ENCODE results near the gene TECPR2.

TECPR2 gene

DNA sequence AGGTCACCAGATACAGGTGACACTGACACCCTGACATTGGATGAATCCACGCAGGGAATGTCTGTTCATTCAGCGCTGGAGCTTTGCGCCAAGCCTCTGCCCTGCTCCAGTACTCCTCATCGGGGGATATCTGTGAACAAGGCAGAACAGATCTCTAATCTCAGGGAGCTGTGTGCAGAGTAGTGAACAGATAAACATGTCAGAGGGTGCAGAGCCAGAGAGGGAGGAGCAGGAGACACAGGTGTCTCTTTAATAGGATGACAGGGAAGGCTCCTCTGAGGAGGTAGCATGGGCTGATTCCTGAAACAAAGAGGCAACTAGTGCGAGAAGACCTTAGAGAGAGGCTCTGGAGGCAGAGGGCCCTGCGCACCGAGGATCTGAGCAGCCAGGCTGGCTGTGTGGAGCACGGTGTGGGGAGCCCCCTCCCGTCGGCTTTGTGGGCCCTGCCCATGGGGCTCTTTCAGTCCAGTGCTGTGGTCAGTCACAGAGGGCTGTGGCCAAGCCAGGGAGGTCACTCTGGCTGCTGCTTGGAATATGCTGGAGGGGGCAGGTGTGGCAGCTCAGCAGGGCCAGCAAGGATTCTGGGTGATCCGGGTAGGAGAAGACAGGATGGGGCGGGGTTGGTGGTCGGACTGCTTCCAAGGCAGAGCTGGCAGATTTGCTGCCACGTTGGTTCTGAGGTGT, 55.6 kb downstream of the TECPR2 start:
- no peaks in the 10 kb centered on the region for H3K27me3 ChIP-seq
- peaks cover 98% of the 10 kb centered on the region for H3K36me3 ChIP-seq
- H3K4me3 ChIP-seq (ENCODE audit: low read depth in 1 of 2, low read length in 1 of 2): no peak overlapping the region
- TF ChIP-seq, protein P1, sequence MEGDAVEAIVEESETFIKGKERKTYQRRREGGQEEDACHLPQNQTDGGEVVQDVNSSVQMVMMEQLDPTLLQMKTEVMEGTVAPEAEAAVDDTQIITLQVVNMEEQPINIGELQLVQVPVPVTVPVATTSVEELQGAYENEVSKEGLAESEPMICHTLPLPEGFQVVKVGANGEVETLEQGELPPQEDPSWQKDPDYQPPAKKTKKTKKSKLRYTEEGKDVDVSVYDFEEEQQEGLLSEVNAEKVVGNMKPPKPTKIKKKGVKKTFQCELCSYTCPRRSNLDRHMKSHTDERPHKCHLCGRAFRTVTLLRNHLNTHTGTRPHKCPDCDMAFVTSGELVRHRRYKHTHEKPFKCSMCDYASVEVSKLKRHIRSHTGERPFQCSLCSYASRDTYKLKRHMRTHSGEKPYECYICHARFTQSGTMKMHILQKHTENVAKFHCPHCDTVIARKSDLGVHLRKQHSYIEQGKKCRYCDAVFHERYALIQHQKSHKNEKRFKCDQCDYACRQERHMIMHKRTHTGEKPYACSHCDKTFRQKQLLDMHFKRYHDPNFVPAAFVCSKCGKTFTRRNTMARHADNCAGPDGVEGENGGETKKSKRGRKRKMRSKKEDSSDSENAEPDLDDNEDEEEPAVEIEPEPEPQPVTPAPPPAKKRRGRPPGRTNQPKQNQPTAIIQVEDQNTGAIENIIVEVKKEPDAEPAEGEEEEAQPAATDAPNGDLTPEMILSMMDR (IDR thresholded peaks at IDR 0.05): no peak
- H3K27ac ChIP-seq: no peak overlapping the region
- H3K9me3 ChIP-seq: no peaks in the 10 kb centered on the region
- no peaks in the 10 kb centered on the region for H3K4me1 ChIP-seq (ENCODE audit: control insufficient read depth in 1 of 2, insufficient read depth in 1 of 2, low read depth in 1 of 2, low read length in 1 of 2)

DNA sequence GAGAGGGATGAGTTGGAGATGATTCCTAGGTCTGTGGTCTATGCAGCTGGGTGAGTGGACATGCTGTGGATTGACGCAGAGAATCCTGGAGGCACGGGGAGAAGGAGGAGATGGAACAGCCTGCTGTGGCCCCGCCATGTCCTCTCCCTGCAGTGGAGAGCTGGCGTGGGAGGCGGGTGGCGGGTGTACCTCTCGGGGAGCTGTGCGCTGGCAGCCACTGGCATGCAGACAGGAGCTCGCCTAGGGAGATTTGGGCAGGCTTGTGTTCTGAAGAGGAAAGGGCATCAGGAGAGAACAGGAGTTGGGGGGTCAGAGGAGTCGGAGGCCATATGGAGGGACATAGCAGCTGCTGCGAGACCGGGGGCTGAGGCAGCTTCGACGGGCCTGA, 56.1 kb downstream of the TECPR2 start:
- H3K27ac ChIP-seq: no peak overlapping the region
- H3K4me1 ChIP-seq (ENCODE audit: control insufficient read depth in 1 of 2, insufficient read depth in 1 of 2, low read depth in 1 of 2, low read length in 1 of 2): no peaks in the 10 kb centered on the region
- TF ChIP-seq, protein P1 (IDR thresholded peaks at IDR 0.05): no peak
- H3K27me3 ChIP-seq: no peaks in the 10 kb centered on the region
- H3K36me3 ChIP-seq: peaks cover 99% of the 10 kb centered on the region
- H3K9me3 ChIP-seq: no peaks in the 10 kb centered on the region
- no peak overlapping the region for H3K4me3 ChIP-seq (ENCODE audit: low read depth in 1 of 2, low read length in 1 of 2)

DNA sequence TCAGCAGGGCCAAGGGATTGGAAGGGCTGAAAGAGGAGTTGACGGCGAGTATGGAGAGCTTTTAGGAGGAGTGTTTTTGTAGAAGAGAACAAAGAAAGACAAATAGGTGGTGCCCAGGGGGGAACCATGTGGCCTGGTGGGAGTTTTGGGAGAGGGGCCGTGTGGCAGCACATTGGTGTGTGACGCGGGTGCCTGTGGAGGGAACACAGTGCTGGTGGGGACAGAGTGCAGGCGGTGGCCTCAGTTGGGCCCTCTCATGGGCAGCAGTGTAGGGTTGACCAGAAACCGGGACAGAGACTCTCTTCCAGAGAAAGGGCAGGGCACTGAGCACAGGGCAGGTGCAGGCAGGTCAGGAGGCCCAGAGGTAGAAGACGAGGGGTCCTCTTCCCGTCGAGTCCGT, 56.5 kb downstream of the TECPR2 start:
- H3K27ac ChIP-seq: no peak overlapping the region
- peaks cover 99% of the 10 kb centered on the region for H3K36me3 ChIP-seq
- H3K4me1 ChIP-seq (ENCODE audit: control insufficient read depth in 1 of 2, insufficient read depth in 1 of 2, low read depth in 1 of 2, low read length in 1 of 2): no peaks in the 10 kb centered on the region
- TF ChIP-seq, protein P1 (IDR thresholded peaks at IDR 0.05): no peak
- no peak overlapping the region for H3K4me3 ChIP-seq (ENCODE audit: low read depth in 1 of 2, low read length in 1 of 2)
- H3K27me3 ChIP-seq: no peaks in the 10 kb centered on the region
- no peaks in the 10 kb centered on the region for H3K9me3 ChIP-seq

DNA sequence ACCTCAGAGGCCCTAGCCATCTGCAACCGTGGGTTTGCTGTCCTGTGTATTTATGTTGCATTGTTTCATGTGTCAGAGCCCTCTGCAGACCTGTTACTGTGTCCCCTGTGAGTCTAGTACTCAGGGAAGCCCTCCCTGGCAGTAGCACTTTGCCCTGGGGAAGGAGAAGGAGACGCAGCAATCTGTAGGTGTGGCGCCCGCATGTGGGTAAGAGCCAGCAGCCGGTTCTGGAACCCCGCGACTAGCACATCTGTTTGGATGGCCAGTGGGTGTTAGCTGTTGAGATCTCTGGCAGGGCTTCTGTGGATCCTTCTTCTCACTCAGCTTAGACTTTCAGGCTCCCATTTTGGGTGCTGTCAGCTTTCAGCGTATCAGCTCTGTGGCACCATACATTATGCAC, 57.0 kb downstream of the TECPR2 start:
- Histone ChIP-seq H3K4me3 (ENCODE audit: low read depth in 1 of 2, low read length in 1 of 2) (no peak overlapping the region), H3K9me3 (no peaks in the 10 kb centered on the region), H3K27ac (no peak overlapping the region), H3K4me1 (ENCODE audit: control insufficient read depth in 1 of 2, insufficient read depth in 1 of 2, low read depth in 1 of 2, low read length in 1 of 2) (no peaks in the 10 kb centered on the region), H3K27me3 (no peaks in the 10 kb centered on the region), H3K36me3 (peaks cover 99% of the 10 kb centered on the region)
- TF ChIP-seq, protein P1 (IDR thresholded peaks at IDR 0.05): no peak

GRCh38 chr14:102421411-102422057, 58.8 kb downstream of the TECPR2 start:
- TF ChIP-seq, protein P1 (IDR thresholded peaks at IDR 0.05): no peak
- H3K27me3 ChIP-seq: no peaks in the 10 kb centered on the region
- H3K9me3 ChIP-seq: no peaks in the 10 kb centered on the region
- no peak overlapping the region for H3K27ac ChIP-seq
- H3K36me3 ChIP-seq: peaks cover 99% of the 10 kb centered on the region
- no peaks in the 10 kb centered on the region for H3K4me1 ChIP-seq (ENCODE audit: control insufficient read depth in 1 of 2, insufficient read depth in 1 of 2, low read depth in 1 of 2, low read length in 1 of 2)
- H3K4me3 ChIP-seq (ENCODE audit: low read depth in 1 of 2, low read length in 1 of 2): no peak overlapping the region

Measured in neutrophil (primary cell).